Measurements from ENCODE around the gene CPEB2.

DNA sequence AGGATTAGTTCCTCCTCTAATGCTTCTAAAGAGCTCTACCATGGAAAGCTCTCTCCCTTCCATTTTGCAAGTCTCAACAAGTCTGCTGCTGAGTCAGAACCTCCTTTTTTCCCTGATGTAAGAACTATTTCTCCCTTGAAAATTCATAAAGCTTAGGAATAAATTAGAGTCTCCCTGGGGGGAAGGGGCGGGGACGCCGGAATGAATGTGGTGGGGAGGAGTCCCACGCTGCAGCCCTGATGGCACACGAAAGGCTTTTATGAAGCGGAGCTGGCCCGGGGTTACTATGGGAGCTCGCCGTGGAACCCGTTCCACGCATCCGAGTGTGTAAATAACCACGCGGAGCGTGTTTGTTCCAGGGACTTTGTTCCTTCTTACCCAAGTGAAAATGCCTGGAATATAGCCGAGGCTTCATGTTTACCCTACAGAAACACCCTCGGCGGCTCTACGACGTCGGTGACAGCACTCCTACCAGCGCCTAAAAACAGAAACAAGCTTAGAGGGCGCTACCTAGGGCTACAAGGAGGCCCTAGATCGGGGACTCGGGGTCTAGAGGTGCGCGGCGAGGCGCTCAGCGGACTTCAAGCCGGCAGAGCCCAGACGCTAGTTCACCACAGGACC is 923 bp upstream of the CPEB2 start:
- TF ChIP-seq JUND (IDR thresholded peaks at IDR 0.05; ENCODE audit: low read depth, low read length) (no peak), CTCF (IDR thresholded peaks at IDR 0.05 in 2 of 3, conservative IDR thresholded peaks at IDR 0.05 in 1 of 3; ENCODE audit: control insufficient read depth in 2 of 3, extremely low read depth in 1 of 3, insufficient read depth in 1 of 3, low read depth in 3 of 3, low read length in 3 of 3) (0 out of 6 replicates have a peak, but pooled peaks of 1 of the 3 experiments have one; percentile 6), POLR2A (IDR thresholded peaks at IDR 0.05; ENCODE audit: low read depth, low read length) (no peak)

Data from GM12878 (cell line).